ENCODE measurements around the gene AAMP. TPM values are rescaled to one million over a fixed set of nuclear protein-coding genes. Genes with fewer than 3 reads are reported as not detected.

AAMP gene
- total and polyA plus RNA-seq, 12 donors = 54.8 to 314 (median 110) TPM

- DNase-seq = no peak
- Histone ChIP-seq H3K27ac (no peak overlapping the region), H3K36me3 (replicated peaks in 1 of 2) (no peaks in the 10 kb centered on the region), H3K4me1 (replicated peaks in 1 of 2) (no peaks in the 10 kb centered on the region), H3K9me3 (replicated peaks in 1 of 3) (no peaks in the 10 kb centered on the region), H3K4me3 (no peak overlapping the region), H3K27me3 (no peaks in the 10 kb centered on the region)
- TF ChIP-seq CTCF (IDR thresholded peaks at IDR 0.05) (no peak), POLR2A (IDR thresholded peaks at IDR 0.05) (no peak)
- 86 to 93% (median 90%) methylated on average over 9 to 11 of the region's 11 CpGs for WGBS, 4 donors
- intact Hi-C loops (cut with DNase I) = no loop called here
Observed at GRCh38 chr2:218310853-218311540, 41.1 kb upstream of the AAMP start.

- no peaks in the 10 kb centered on the region for H3K27me3 ChIP-seq
- TF ChIP-seq CTCF (IDR thresholded peaks at IDR 0.05) (no peak), POLR2A (IDR thresholded peaks at IDR 0.05) (no peak)
- H3K9me3 ChIP-seq (replicated peaks in 1 of 3) = no peaks in the 10 kb centered on the region
- peak in 5 of 7 donors; percentile 40 to 66 (median 53) for DNase-seq
- no peaks in the 10 kb centered on the region for H3K4me1 ChIP-seq (replicated peaks in 1 of 2)
- no peak overlapping the region for H3K27ac ChIP-seq
- H3K4me3 ChIP-seq = no peak overlapping the region
- intact Hi-C loops (cut with DNase I) = loop anchor here (10.0 kb wide), 2 partner anchors 47 to 157 kb away; partner anchors contain the start of gene CATIP (in 1 of the 2)
- no peaks in the 10 kb centered on the region for H3K36me3 ChIP-seq (replicated peaks in 1 of 2)
- WGBS, 4 donors = 66 to 77% (median 74%) methylated on average over 6 of the region's 6 CpGs
Observed at GRCh38 chr2:218307415-218308090, 37.6 kb upstream of the AAMP start.

GRCh38 chr2:218306184-218306920 lies 36.4 kb upstream of the AAMP start:
- intact Hi-C loops (cut with DNase I) = loop anchor here (10.0 kb wide), 2 partner anchors 48 to 158 kb away; partner anchors contain the start of gene CATIP (in 1 of the 2)
- Histone ChIP-seq H3K36me3 (replicated peaks in 1 of 2) (no peaks in the 10 kb centered on the region), H3K9me3 (replicated peaks in 1 of 3) (no peaks in the 10 kb centered on the region), H3K27ac (no peak overlapping the region), H3K4me1 (replicated peaks in 1 of 2) (no peaks in the 10 kb centered on the region), H3K27me3 (no peaks in the 10 kb centered on the region), H3K4me3 (no peak overlapping the region)
- WGBS, 4 donors = 89 to 92% (median 91%) methylated on average over 9 of the region's 9 CpGs
- TF ChIP-seq POLR2A (IDR thresholded peaks at IDR 0.05) (no peak), CTCF (IDR thresholded peaks at IDR 0.05) (no peak)
- DNase-seq = no peak

- H3K27ac ChIP-seq = no peak overlapping the region
- WGBS, 4 donors = 79 to 92% (median 83%) methylated on average over 5 of the region's 5 CpGs
- no peaks in the 10 kb centered on the region for H3K27me3 ChIP-seq
- H3K9me3 ChIP-seq (replicated peaks in 1 of 3) = no peaks in the 10 kb centered on the region
- no peak for DNase-seq
- intact Hi-C loops (cut with DNase I) = loop anchor here (10.0 kb wide), 2 partner anchors 49 to 159 kb away; partner anchors contain the start of gene CATIP (in 1 of the 2)
- TF ChIP-seq CTCF (IDR thresholded peaks at IDR 0.05) (no peak), POLR2A (IDR thresholded peaks at IDR 0.05) (no peak)
- H3K36me3 ChIP-seq (replicated peaks in 1 of 2) = no peaks in the 10 kb centered on the region
- no peak overlapping the region for H3K4me3 ChIP-seq
- no peaks in the 10 kb centered on the region for H3K4me1 ChIP-seq (replicated peaks in 1 of 2)
Observed at GRCh38 chr2:218305383-218305782, 35.4 kb upstream of the AAMP start.

Data from adrenal gland (tissue), 12 donors.